ENCODE data around the gene SMIM24.

Gene SMIM24

GRCh38 chr19:3481241-3482090 is 1.1 kb upstream of the SMIM24 start:
- no peak overlapping the region for H3K9ac ChIP-seq (ENCODE audit: low read length)
- H2AFZ ChIP-seq (ENCODE audit: low read depth, low read length): no peak overlapping the region
- TF ChIP-seq, protein P1, sequence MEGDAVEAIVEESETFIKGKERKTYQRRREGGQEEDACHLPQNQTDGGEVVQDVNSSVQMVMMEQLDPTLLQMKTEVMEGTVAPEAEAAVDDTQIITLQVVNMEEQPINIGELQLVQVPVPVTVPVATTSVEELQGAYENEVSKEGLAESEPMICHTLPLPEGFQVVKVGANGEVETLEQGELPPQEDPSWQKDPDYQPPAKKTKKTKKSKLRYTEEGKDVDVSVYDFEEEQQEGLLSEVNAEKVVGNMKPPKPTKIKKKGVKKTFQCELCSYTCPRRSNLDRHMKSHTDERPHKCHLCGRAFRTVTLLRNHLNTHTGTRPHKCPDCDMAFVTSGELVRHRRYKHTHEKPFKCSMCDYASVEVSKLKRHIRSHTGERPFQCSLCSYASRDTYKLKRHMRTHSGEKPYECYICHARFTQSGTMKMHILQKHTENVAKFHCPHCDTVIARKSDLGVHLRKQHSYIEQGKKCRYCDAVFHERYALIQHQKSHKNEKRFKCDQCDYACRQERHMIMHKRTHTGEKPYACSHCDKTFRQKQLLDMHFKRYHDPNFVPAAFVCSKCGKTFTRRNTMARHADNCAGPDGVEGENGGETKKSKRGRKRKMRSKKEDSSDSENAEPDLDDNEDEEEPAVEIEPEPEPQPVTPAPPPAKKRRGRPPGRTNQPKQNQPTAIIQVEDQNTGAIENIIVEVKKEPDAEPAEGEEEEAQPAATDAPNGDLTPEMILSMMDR (IDR thresholded peaks at IDR 0.05; ENCODE audit: low read depth, low read length): no peak
- TF ChIP-seq EZH2phosphoT487 (IDR thresholded peaks at IDR 0.05; ENCODE audit: low read depth): no peak
- no peaks in the 10 kb centered on the region for H3K9me3 ChIP-seq (ENCODE audit: insufficient read depth, low read length)
- no peaks in the 10 kb centered on the region; the same call in 1 of the 2 replicates for H4K20me1 ChIP-seq (ENCODE audit: insufficient read depth, low read length)
- no peaks in the 10 kb centered on the region for H3K4me1 ChIP-seq (ENCODE audit: low read length)
- H3K27ac ChIP-seq (ENCODE audit: low read length): no peak overlapping the region
- H3K4me3 ChIP-seq (ENCODE audit: low read length): no peak overlapping the region
- peaks cover 1% of the 10 kb centered on the region; the same call in 1 of the 2 replicates for H3K27me3 ChIP-seq (ENCODE audit: low read depth, low read length)
- H3K4me2 ChIP-seq (ENCODE audit: low read length): no peak overlapping the region
- no peaks in the 10 kb centered on the region for H3K36me3 ChIP-seq (replicated peaks; ENCODE audit: low read depth, low read length)
- H3K79me2 ChIP-seq (ENCODE audit: low read length): no peaks in the 10 kb centered on the region

DNA sequence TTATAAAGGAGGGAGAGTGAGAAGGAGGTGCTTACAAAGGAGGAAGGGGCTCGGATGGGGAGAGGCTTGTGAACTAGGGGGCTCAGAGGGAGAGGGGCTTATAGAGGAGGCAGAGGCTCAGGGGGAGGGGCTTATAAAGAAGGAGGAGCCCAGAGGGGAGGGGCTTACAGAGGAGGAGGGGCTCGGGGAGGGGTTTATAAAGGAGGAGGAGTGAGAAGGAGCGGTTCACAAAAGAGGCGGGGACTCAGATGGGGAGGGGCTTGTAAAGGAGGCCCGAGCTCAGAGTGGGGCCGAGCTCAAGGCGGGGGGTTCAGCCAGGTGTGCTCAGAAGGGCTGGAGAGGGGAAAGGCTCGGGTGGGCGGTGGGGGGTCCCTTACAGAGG is 500 bp downstream of the SMIM24 start:
- Histone ChIP-seq H3K9me3 (ENCODE audit: insufficient read depth, low read length) (no peaks in the 10 kb centered on the region), H3K4me1 (ENCODE audit: low read length) (no peaks in the 10 kb centered on the region), H2AFZ (ENCODE audit: low read depth, low read length) (no peak overlapping the region), H3K27ac (ENCODE audit: low read length) (no peak overlapping the region), H3K79me2 (ENCODE audit: low read length) (no peaks in the 10 kb centered on the region), H3K4me3 (ENCODE audit: low read length) (no peak overlapping the region), H3K9ac (ENCODE audit: low read length) (no peak overlapping the region), H3K27me3 (ENCODE audit: low read depth, low read length) (peaks cover 14% of the 10 kb centered on the region; the same call in 1 of the 2 replicates), H3K36me3 (replicated peaks; ENCODE audit: low read depth, low read length) (no peaks in the 10 kb centered on the region), H3K4me2 (ENCODE audit: low read length) (no peak overlapping the region), H4K20me1 (ENCODE audit: insufficient read depth, low read length) (no peaks in the 10 kb centered on the region; the same call in 1 of the 2 replicates)
- TF ChIP-seq, protein P1 (IDR thresholded peaks at IDR 0.05; ENCODE audit: low read depth, low read length): no peak
- no peak for TF ChIP-seq EZH2phosphoT487 (IDR thresholded peaks at IDR 0.05; ENCODE audit: low read depth)

GRCh38 chr19:3479177-3479833 is 1.0 kb downstream of the SMIM24 start:
- Histone ChIP-seq H3K79me2 (ENCODE audit: low read length) (no peaks in the 10 kb centered on the region), H3K4me3 (ENCODE audit: low read length) (no peak overlapping the region), H3K27ac (ENCODE audit: low read length) (no peak overlapping the region), H3K4me2 (ENCODE audit: low read length) (no peak overlapping the region), H4K20me1 (ENCODE audit: insufficient read depth, low read length) (no peaks in the 10 kb centered on the region; the same call in 1 of the 2 replicates), H3K9ac (ENCODE audit: low read length) (no peak overlapping the region), H2AFZ (ENCODE audit: low read depth, low read length) (no peak overlapping the region), H3K36me3 (replicated peaks; ENCODE audit: low read depth, low read length) (no peaks in the 10 kb centered on the region), H3K9me3 (ENCODE audit: insufficient read depth, low read length) (no peaks in the 10 kb centered on the region), H3K27me3 (ENCODE audit: low read depth, low read length) (peaks cover 14% of the 10 kb centered on the region; the same call in 1 of the 2 replicates), H3K4me1 (ENCODE audit: low read length) (no peaks in the 10 kb centered on the region)
- TF ChIP-seq, protein P1 (IDR thresholded peaks at IDR 0.05; ENCODE audit: low read depth, low read length): no peak
- TF ChIP-seq EZH2phosphoT487 (IDR thresholded peaks at IDR 0.05; ENCODE audit: low read depth): no peak
